Tibial nerve (tissue), 4 donors: Measurements from ENCODE around the gene PISD. TPM values are rescaled to one million over a fixed set of nuclear protein-coding genes. Genes with fewer than 3 reads are reported as not detected.

Experiments
- DNase-seq, 2 donors: peaks; one replicate each; pipeline ENCODE4 v3.0.0-alpha.2; 2019; ENCODE audit warnings: low spot score in 2 of 2
- H3K27ac ChIP-seq, 4 donors: fragments of 200-600 bp; sonication (generic) in 3 of 4; one replicate each; pipeline ENCODE4 v1.5.1; 2017 to 2019; ENCODE audit warnings: mild to moderate bottlenecking in 1 of 4
- H3K27me3 ChIP-seq, 2 donors: fragments of 200-600 bp; sonication (generic) in 1 of 2; one replicate each; pipeline versions ENCODE4 v1.5.1 to v1.6.0; 2017 to 2019
- H3K36me3 ChIP-seq, 3 donors: fragments of 200-600 bp; sonication (generic); one replicate each; pipeline ENCODE4 v1.5.1; 2018 to 2019
- H3K4me1 ChIP-seq, 4 donors: fragments of 200-600 bp; sonication (generic) in 3 of 4; one replicate each; pipeline ENCODE4 v1.5.1; 2017 to 2019
- H3K4me3 ChIP-seq, 4 donors: fragments of 200-600 bp; sonication (generic) in 3 of 4; one replicate each; pipeline ENCODE4 v1.5.1; 2017 to 2019; ENCODE audit warnings: mild to moderate bottlenecking in 1 of 4, moderate library complexity in 1 of 4
- H3K9me3 ChIP-seq, 4 donors: fragments of 200-600 bp; sonication (generic) in 3 of 4; one replicate each; pipeline ENCODE4 v1.5.1; 2017 to 2019
- CTCF ChIP-seq, 5 experiments: fragments of 200-600 bp in 3 of 5; fragments of 450-650 bp in 2 of 5; sonication (generic) in 3 of 5; IDR thresholded peaks; one replicate each; pipeline ENCODE4 v1.5.1; 2016 to 2019; ENCODE audit warnings: antibody characterized with exemption in 5 of 5, mild to moderate bottlenecking in 3 of 5, moderate library complexity in 2 of 5
- EP300 ChIP-seq, 2 donors: sonication (generic); formaldehyde crosslinking; IDR thresholded peaks; one replicate each; pipeline ENCODE4 v1.6.1; 2017; ENCODE audit warnings: antibody characterized with exemption in 2 of 2, mild to moderate bottlenecking in 1 of 2
- POLR2A ChIP-seq, 2 donors: fragments of 450-650 bp; IDR thresholded peaks; one replicate each; pipeline ENCODE4 v1.6.1; 2017; ENCODE audit warnings: antibody characterized with exemption in 2 of 2, mild to moderate bottlenecking in 2 of 2, moderate library complexity in 2 of 2
- WGBS, 2 donors: methylation state at CpG; one replicate each; pipeline ENCODE4 v1.1.5; 2018; 5-methylcytosine and 5-hydroxymethylcytosine counted together
- total RNA-seq, 4 donors: library from RNA; depleted of rRNA; stranded (reverse); fragments of >200 nt; gene quantifications; one replicate each; pipeline ENCODE4 v1.1.0, GENCODE V29; 2016

The PISD gene
- total RNA-seq, 4 donors from 2014 or later = 26.9 to 44.7 (median 36.2) TPM

GRCh38 chr22:31612891-31613285, 49.1 kb downstream of the PISD start:
- WGBS, 2 donors = 77 to 78% methylated on average over 12 of the region's 12 CpGs

GRCh38 chr22:31611061-31611760, 50.8 kb downstream of the PISD start:
- TF ChIP-seq POLR2A (IDR thresholded peaks at IDR 0.05) (no peak), EP300 (IDR thresholded peaks at IDR 0.05) (no peak), CTCF (IDR thresholded peaks at IDR 0.05) (no peak)
- no peak overlapping the region for H3K4me3 ChIP-seq
- H3K9me3 ChIP-seq = no peaks in the 10 kb centered on the region
- no peaks in the 10 kb centered on the region for H3K27me3 ChIP-seq
- H3K4me1 ChIP-seq = peaks cover 0 to 21% (median 5%) of the 10 kb centered on the region in 4 donors
- peaks cover 0 to 62% (median 4%) of the 10 kb centered on the region in 3 donors for H3K36me3 ChIP-seq
- WGBS, 2 donors = 64 to 84% methylated on average over 12 to 16 of the region's 16 CpGs
- no peak for DNase-seq
- H3K27ac ChIP-seq = no peak overlapping the region

More at GRCh38 chr22:31612891-31613285, 49.1 kb downstream of the PISD start:
- TF ChIP-seq CTCF (IDR thresholded peaks at IDR 0.05) (no peak), POLR2A (IDR thresholded peaks at IDR 0.05) (no peak), EP300 (IDR thresholded peaks at IDR 0.05) (no peak)
- Histone ChIP-seq H3K27me3 (no peaks in the 10 kb centered on the region), H3K9me3 (no peaks in the 10 kb centered on the region), H3K4me1 (peaks cover 0 to 26% (median 8%) of the 10 kb centered on the region in 4 donors), H3K36me3 (peaks cover 0 to 70% (median 0%) of the 10 kb centered on the region in 3 donors), H3K27ac (no peak overlapping the region), H3K4me3 (no peak overlapping the region)
- DNase-seq = no peak

- peaks cover 0 to 15% (median 2%) of the 10 kb centered on the region in 4 donors for H3K4me1 ChIP-seq
- TF ChIP-seq CTCF (IDR thresholded peaks at IDR 0.05) (no peak), EP300 (IDR thresholded peaks at IDR 0.05) (no peak), POLR2A (IDR thresholded peaks at IDR 0.05) (no peak)
- no peaks in the 10 kb centered on the region for H3K9me3 ChIP-seq
- no peaks in the 10 kb centered on the region for H3K27me3 ChIP-seq
- 72 to 87% methylated on average over 4 to 6 of the region's 6 CpGs for WGBS, 2 donors
- peaks cover 0 to 66% (median 4%) of the 10 kb centered on the region in 3 donors for H3K36me3 ChIP-seq
- no peak for DNase-seq
- no peak overlapping the region for H3K4me3 ChIP-seq
- H3K27ac ChIP-seq = no peak overlapping the region
Measured at GRCh38 chr22:31610611-31611010, 51.4 kb downstream of the PISD start.

- TF ChIP-seq EP300 (IDR thresholded peaks at IDR 0.05) = no peak
- no peak for TF ChIP-seq CTCF (IDR thresholded peaks at IDR 0.05)
- no peak for TF ChIP-seq POLR2A (IDR thresholded peaks at IDR 0.05)
- H3K9me3 ChIP-seq = no peaks in the 10 kb centered on the region
- peaks cover 0 to 6% (median 2%) of the 10 kb centered on the region in 4 donors for H3K4me1 ChIP-seq
- H3K27ac ChIP-seq = no peak overlapping the region
- 95 to 97% methylated on average over 10 of the region's 10 CpGs for WGBS, 2 donors
- H3K27me3 ChIP-seq = no peaks in the 10 kb centered on the region
- peaks cover 0 to 75% (median 4%) of the 10 kb centered on the region in 3 donors for H3K36me3 ChIP-seq
- H3K4me3 ChIP-seq = no peak overlapping the region
- no peak for DNase-seq
Measured at GRCh38 chr22:31609716-31610115, 52.3 kb downstream of the PISD start.

- peaks cover 0 to 87% (median 9%) of the 10 kb centered on the region in 3 donors for H3K36me3 ChIP-seq
- no peak for DNase-seq
- H3K4me3 ChIP-seq = no peak overlapping the region
- H3K9me3 ChIP-seq = no peaks in the 10 kb centered on the region
- no peak overlapping the region for H3K27ac ChIP-seq
- 93 to 96% methylated on average over 7 of the region's 7 CpGs for WGBS, 2 donors
- H3K27me3 ChIP-seq = no peaks in the 10 kb centered on the region
- H3K4me1 ChIP-seq = no peaks in the 10 kb centered on the region
- TF ChIP-seq EP300 (IDR thresholded peaks at IDR 0.05) (no peak), POLR2A (IDR thresholded peaks at IDR 0.05) (no peak), CTCF (IDR thresholded peaks at IDR 0.05) (no peak)
Measured at GRCh38 chr22:31607696-31608095, 54.3 kb downstream of the PISD start.
